ENCODE results near the gene FAM163B. TPM values are rescaled to one million over a fixed set of nuclear protein-coding genes. Genes with fewer than 3 reads are reported as not detected.
"Not testable (repeated sequence)": the region's sequence is repeated elsewhere in the genome, so short reads cannot be mapped to it uniquely, and the experiment has no call there.

The FAM163B gene
- polyA plus RNA-seq, 3 donors: 0.17 to 0.39 TPM; not detected in 1

DNA sequence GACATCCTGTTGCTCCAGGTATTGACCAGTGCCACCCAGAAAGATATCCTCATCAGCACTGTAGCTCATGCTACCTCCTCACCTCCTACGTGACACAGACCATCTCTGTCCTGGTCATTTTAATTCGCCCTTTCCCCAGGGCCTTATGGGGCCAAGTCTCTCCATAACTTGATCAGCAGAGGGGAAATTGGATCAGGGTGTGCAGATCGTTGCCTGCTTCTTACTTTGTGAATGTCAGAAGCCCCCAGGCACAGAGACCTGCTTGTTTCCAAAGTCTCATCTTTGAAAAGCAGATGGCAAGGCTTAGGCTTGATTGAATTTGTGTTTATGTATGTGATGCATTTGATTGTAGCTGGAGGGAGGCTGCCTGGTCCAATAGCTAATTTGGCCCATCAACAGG is 18.2 kb upstream of the FAM163B start:
- no peak for DNase-seq (ENCODE audit: extremely low read depth in 1 of 11, low read depth in 9 of 11, low spot score in 4 of 11)

DNA sequence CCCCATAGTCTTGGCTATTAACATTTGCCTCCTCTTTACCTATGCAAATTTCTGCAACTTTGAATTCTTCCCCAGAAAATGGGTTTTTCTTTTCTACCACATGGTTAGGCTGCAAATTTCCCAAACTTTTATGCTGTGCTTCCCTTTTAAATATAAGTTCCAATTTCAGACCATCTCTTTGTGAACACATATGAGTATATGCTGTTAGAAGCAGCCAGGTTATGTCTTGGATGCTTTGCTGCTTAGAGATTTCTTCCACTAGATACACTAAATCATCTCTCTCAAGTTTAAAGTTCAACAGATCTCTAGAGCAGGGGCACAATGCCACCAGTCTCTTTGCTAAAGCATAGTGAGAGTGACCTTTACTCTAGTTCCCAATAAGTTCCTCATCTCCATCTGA is 16.8 kb upstream of the FAM163B start:
- not testable (repeated sequence) for DNase-seq (ENCODE audit: extremely low read depth in 1 of 11, low read depth in 9 of 11, low spot score in 4 of 11)

DNA sequence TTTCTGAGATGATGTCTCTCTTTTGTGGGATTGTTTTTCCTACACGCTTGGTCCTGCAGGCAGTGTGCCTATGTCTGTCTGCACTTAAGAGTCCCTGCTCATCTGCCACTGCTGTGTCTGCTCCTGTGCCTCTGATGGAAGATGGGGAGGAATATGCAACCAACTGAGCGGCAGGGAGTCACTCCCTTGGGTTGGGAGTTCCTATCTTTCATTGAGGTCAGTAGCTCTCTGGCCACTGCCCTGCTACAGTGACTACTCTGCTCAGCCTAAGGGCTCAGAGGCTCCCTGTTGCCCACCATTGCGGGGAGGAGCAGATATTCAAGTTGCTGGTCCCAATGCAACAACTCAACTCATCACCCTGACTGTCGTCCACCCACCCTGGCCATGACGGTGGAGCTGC is 13.4 kb upstream of the FAM163B start:
- no peak for DNase-seq (ENCODE audit: extremely low read depth in 1 of 11, low read depth in 9 of 11, low spot score in 4 of 11)

DNA sequence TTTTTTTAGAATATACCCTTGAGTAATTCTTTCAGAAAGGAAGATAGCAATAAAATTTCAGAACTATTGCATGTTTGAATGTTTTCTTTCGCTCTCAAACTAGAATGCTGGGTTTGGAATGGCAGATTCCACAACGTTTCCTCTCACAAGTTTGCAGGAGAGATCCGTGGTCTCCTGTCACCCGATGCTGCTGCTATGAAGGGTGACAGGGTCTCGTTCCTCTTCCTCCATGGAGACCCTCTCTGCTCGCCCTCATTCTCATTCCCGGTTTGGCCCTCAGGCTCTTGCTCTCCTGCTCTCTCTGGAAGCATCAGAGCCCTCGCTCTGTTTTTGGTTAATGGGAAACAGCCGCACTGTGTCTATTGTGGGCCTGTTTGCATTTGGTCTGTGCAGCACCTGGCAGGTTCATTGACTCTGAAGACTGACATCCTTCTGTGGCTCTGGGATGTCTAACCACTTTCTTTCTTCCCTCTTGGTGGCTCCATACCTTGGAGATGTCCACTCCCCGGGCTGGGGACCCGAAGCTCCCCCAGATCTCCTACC is 12.6 kb upstream of the FAM163B start:
- no peak for DNase-seq (ENCODE audit: extremely low read depth in 1 of 11, low read depth in 9 of 11, low spot score in 4 of 11)

DNA sequence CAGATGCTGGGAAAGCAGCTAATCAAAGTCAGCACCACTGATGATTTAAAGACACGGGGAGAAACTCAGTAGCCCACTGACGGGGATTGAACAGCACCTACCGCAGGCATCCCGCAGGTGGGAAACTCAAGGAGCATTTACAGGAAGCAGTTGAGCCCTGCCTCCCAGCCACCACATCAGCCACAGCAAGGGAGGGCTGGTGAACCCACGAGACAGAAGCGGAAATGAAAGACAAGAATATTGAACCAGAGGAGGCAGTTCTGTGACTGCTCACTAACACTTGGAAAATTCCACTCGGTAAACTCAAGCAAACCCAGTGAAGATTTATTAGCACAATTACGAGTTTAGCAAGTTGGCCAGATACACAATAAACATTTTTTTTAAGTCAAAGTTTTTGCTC is 10.6 kb upstream of the FAM163B start:
- DNase-seq (ENCODE audit: extremely low read depth in 1 of 11, low read depth in 9 of 11, low spot score in 4 of 11): no peak

DNA sequence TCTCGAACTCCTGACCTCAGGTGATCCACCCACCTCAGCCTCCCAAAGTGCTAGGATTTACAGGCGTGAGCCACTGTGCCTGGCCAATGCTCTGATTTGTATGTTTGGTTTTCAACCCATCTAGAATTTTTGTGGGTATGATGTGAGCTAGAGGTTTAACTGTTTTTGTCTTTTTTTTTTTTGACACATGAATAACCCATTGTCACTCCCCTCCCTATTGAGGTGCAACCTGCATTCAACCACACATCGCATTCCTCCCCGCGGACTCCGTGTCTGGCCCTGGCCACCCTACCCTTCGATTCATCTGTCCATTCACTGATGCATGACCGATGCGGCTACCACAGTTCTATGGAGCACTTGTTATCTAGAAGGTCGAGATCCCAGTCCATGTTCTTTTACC is 9.5 kb upstream of the FAM163B start:
- DNase-seq (ENCODE audit: extremely low read depth in 1 of 11, low read depth in 9 of 11, low spot score in 4 of 11): no peak

DNA sequence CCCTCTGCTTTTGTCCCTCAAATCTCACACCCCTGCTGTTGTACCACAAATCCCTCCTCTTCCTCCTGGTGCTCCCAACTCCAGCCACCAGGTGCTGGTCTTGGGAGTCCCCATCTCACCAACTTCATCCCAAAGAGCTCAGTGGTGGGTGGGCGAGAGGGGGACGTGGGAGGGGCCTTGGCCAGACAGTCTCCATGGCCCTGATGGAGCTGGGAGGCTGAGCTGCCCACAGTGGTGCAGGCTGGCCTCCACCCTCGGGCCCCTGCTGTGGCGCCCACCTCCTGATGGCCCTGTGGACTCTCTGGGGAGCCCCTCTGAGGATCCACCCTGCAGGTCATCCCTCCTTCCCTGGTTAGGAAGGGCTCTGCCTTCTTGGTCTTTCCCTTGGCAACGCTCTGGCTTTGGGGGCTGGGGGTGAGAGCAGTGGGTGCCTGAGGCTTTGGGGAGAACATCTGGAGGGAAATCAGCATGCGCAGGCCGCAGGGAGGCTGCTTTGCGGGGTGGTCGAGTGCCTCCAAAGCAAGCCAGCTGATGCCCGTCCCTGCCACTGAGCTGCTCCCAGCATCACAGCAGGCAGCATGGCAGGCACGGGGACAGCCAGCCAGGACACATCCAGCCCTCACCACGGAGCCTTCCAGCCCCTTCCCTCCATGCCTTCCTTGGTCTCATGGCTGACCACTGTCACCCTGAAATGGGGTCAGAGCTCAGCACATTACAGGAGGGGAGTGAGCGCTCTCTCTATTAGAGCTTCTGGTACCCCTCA is 7.6 kb upstream of the FAM163B start:
- no peak for DNase-seq (ENCODE audit: extremely low read depth in 1 of 11, low read depth in 9 of 11, low spot score in 4 of 11)

DNA sequence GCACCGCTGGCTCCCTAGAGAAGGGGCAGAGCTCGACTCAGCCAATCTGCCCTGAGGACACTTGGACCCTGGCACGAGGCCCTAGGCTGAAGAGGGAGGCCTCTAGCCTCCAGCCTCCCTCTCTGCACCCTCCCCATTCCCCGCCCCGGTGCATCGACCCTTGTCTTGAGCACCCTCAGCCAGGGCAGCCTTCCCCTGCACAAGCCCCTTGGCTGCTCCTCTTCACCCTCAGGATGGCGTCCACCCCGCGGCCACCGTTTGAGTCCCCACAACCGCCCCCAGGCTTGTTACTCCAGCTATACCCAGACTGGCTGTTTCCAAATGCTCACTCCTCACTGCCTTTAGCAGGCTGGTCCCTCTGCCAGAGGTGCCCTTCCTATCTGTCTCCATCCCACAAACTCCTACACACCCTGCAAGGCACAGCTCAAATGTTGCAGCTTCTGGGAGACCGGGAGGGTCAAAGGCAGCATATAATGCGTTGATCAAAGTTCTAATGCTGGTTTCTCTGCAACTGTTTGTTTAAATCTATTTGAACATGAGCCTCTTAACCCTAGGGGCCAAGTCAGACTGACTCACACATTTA is 6.5 kb upstream of the FAM163B start:
- no peak for DNase-seq (ENCODE audit: extremely low read depth in 1 of 11, low read depth in 9 of 11, low spot score in 4 of 11)

DNA sequence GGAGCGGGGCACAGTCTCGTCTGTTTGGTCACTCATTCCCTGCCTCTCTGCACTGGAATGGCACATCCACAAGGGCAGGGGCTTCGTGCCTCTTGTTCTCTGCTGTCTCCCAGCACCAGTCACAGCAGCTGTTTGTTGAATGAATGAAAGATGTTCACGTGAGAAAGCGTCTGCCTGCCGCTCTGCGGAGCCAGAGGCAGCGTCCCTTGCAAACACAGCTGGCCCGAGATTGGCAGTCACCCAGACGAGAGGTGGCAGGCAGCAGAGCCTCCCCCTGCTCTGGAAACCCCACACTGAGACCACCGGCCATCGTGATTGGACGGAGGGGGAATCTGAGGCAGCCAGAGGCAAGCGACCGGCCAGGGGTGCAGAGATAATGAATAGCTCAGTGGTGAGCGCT is 6.0 kb upstream of the FAM163B start:
- no peak for DNase-seq (ENCODE audit: extremely low read depth in 1 of 11, low read depth in 9 of 11, low spot score in 4 of 11)

DNA sequence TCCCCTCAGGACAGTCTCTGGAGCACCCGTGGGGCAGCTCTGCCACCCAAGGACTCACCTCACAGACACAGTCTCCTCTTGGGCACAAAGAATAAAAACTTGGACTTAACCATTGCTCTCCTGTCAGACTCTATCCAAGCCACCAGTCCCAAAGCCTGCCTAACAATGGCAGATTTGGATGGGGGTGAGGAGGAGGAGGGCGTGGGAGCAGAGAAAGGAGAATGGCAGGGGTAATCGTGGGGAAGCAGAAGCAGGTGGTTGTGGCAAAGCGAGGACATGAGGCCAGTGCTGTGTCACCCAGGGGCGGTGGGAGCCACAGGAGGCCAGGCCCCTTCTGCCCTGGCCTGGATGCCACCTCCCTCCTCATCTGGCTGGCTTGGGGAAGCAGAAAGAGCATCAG is 5.5 kb upstream of the FAM163B start:
- no peak for DNase-seq (ENCODE audit: extremely low read depth in 1 of 11, low read depth in 9 of 11, low spot score in 4 of 11)

DNA sequence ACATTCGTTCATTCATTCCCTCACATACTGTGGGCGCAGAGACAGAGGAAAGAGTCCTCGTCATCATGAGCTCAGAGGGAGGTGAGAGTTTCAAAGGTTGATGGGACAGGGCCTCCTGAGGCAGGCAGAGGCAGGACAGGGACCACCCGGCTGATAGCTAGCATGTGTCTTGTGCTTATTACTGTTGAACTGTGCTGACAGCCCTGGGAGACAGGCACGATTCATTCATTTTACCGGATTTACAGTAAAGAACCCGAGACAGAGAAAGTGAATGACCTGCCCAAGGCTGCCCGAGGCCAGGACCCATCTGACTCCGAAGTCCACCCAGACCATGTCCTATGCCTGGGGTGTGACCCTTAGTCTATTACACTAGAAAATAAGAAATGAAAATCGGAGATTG is 4.9 kb upstream of the FAM163B start:
- DNase-seq (ENCODE audit: extremely low read depth in 1 of 11, low read depth in 9 of 11, low spot score in 4 of 11): no peak

DNA sequence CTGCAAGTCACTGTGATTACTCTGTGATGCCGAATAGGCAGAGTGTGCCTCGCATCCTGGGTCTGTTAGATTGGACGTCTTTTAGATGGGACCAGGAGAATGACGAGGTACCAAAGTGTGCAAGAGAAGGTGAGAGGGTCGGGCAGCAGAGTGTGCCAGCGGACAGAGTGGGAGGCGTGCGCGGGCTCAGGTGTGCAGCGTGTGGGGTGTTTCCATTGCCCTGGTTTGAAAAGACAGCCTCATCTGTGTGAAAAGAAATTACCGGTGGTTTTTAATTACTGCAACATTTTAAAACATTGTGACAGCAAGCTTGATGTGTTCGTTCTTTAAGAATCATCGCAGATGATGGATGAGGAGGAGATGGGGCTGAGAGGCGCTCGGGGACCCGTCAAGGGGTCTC is 4.2 kb upstream of the FAM163B start:
- no peak for DNase-seq (ENCODE audit: extremely low read depth in 1 of 11, low read depth in 9 of 11, low spot score in 4 of 11)

DNA sequence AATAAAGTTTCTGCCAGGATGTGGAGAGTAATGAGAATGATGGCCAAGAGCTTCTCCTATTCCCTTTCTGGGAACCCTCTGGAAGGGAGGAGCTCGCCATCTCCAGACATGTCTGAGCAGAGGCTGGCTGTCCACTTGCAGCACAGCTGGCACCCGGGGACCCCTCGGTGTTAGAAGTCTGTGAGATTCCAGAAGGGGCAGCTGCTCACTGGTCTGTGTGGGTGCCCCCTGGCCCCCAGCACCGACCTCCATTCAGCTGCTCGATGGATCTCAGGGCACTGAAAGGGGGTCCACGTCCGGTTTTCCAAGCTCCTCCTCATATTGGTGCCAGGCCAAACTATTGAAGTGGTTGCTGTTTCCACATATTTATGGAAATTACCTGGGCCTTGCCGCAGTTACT is 3.6 kb upstream of the FAM163B start:
- no peak for DNase-seq (ENCODE audit: extremely low read depth in 1 of 11, low read depth in 9 of 11, low spot score in 4 of 11)

DNA sequence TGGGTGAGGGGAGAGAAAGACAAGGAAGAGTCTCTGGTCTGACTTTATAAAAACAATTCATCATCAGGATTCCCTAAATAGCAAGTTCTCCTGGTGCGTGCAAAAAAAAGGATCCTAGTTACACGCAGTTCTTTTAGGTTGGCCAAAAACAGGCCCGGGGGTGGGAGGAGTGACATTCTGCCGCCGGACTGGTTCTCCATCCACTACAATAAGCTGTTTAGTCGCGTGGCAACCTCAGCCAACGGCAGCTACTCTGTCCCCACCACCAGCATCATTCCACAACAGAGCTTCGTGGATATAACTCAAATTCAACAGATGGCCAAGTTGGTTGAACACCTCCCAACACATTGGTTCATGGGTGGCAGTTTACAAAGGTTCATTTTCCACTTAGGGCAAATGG is 2.9 kb upstream of the FAM163B start:
- no peak for DNase-seq (ENCODE audit: extremely low read depth in 1 of 11, low read depth in 9 of 11, low spot score in 4 of 11)

DNA sequence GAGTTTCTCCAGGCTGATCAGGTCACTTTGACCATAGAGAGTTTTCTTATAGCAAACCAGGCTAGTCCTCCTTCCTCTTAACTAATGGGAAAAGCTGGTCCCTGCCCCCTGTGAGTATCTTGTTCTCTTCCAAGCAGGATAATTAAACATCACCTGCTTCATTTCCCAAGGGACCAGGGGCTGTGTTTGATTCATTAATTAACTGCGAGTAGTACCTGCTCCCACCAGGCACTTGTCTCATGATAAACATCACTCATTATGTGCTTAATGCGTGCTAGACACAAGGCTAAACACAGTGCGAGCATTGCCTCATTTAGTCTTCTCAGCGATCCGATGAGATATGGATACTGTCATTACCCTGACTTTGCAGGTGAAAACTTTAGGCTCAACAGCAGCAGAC is 1.7 kb upstream of the FAM163B start:
- DNase-seq (ENCODE audit: extremely low read depth in 1 of 11, low read depth in 9 of 11, low spot score in 4 of 11): no peak

DNA sequence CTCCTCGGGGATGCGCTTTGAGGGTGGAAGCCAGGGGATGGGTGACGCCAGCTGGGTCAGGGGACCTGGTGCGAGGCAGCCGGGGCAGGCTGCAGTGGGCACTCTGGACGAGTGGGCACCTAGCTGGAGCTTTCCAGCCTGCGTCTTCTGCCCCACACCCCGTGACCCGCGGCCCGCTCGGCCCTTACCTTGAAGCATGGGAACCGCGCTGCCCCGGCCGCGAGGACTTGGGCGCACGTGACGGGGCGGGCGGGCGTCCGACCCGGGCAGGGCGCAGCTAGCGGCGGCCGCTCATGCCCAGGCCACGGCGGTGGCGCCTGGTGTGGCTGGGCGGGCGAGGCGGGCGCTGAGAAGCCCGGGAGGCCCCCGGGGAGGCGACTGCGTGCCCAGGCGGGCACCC is 300 bp downstream of the FAM163B start:
- DNase-seq (ENCODE audit: extremely low read depth in 1 of 11, low read depth in 9 of 11, low spot score in 4 of 11): no peak

DNA sequence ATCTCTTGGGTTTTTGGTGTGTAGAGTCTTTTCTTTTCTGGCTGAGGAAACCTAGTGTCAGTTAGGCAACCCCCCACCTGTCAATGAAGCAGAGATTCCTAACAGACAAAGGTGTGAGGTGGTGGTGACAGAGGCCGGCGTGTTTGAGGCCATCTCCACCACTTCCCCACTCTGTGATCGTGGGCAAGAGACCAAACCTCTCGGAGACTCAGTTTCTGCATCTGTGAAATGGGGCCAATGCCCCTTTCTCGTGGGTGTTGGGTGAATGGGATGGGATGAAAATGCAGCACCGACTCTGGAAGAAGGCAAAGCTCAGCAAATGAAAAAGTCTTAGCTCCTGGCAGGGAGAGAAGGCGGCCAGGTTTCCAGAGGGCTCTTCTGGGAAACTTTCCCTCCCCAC is 807 bp downstream of the FAM163B start:
- no peak for DNase-seq (ENCODE audit: extremely low read depth in 1 of 11, low read depth in 9 of 11, low spot score in 4 of 11)

DNA sequence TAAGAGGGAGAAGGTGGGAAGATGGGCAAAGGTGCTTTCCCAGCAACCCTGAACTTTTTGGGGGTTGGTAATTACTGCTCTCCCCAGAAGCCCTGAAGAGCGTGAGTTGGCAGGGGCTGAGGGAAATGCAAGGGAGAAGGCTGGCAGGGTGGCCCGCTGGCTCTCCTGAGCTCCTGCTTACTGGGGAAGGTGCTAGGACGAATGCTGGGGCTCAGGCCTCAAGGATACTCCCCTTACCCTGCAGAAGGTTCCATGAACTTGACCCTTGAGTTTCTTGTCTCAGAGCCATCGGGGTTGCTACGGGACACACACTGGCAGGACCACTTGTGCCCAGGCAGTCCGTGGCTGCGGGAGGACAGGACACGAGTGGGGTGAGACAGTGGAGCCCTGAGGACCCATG is 1.2 kb downstream of the FAM163B start:
- DNase-seq (ENCODE audit: extremely low read depth in 1 of 11, low read depth in 9 of 11, low spot score in 4 of 11): no peak

DNA sequence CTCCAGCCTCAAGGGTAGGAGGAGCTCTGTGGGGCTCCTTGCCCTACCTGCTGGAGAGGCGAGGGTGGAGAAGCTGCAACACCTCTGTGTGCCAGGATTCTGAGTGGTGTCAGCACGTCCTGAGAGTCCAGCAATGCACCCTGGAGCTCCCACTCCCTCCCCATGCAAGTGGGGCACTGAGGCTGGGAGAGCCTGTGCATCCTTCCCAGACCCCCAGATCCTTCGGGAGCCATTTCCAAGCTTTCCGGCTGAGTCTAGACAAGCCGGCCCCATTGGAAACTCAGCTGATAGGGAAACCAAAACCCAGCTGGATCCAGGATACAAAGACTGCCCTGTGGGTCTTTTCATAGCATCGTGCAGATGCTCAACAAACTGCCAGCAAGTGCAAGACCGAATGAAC is 1.8 kb downstream of the FAM163B start:
- no peak for DNase-seq (ENCODE audit: extremely low read depth in 1 of 11, low read depth in 9 of 11, low spot score in 4 of 11)

DNA sequence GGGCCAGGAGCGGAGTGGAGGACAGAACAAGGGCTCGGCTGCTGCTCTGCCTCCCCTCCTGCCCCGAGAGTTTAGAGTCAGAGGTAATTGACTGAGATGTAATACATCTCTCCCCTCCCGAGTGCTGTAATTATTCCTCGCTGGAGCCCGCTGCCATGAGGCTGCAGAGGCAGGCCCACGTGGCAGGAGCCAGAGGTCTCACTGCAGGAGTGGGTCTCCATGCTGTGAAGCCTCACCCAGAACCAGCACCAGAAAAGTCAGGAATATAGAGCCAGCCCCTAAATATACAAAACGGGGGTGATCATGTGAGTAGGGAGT is 2.5 kb downstream of the FAM163B start:
- DNase-seq (ENCODE audit: extremely low read depth in 1 of 11, low read depth in 9 of 11, low spot score in 4 of 11): no peak
